HL-60 (cell line): ENCODE data around the gene ADCY5.
A peak's percentile ranks its signal among the peaks of the same experiment; 100 is the strongest.

Source experiments
- DNase-seq, 2 experiments: peaks; one replicate each; pipeline ENCODE4 v3.0.0-alpha.2; 2010 to 2020; ENCODE audit warnings: low read depth in 1 of 2, low spot score in 1 of 2
- H3K27ac ChIP-seq: fragments of 250-450 bp; sonication (Bioruptor Pico); replicated peaks from 2 replicates; pipeline ENCODE4 v1.5.1; 2020; ENCODE audit warnings: mild to moderate bottlenecking, moderate library complexity
- H3K27me3 ChIP-seq: fragments of 250-450 bp; sonication (Bioruptor Pico); 2 replicates; pipeline ENCODE4 v1.5.1; 2021; ENCODE audit warnings: mild to moderate bottlenecking, moderate library complexity; ENCODE audit not compliant: insufficient read depth, poor library complexity, severe bottlenecking
- H3K4me3 ChIP-seq: replicated peaks from 2 replicates; pipeline ENCODE4 v1.5.1; 2011; ENCODE audit warnings: mild to moderate bottlenecking, control low read depth, low read length; ENCODE audit not compliant: insufficient read depth
- CTCF ChIP-seq: IDR thresholded peaks from one replicate; pipeline ENCODE4 v1.5.1; 2011; ENCODE audit warnings: low read length, control low read depth, inconsistent platforms; ENCODE audit not compliant: insufficient read depth
- GABPA ChIP-seq: IDR thresholded peaks from 2 replicates; pipeline ENCODE4 v1.6.1; 2012; ENCODE audit warnings: low read depth
- POLR2AphosphoS5 ChIP-seq: IDR thresholded peaks from 2 replicates; pipeline ENCODE4 v1.6.1; 2012; ENCODE audit warnings: low read depth
- REST ChIP-seq: IDR thresholded peaks from 2 replicates; pipeline ENCODE4 v1.6.1; 2012; ENCODE audit warnings: low read depth; ENCODE audit not compliant: insufficient replicate concordance
- SPI1 ChIP-seq: IDR thresholded peaks from 2 replicates; pipeline ENCODE4 v1.6.1; 2012; ENCODE audit warnings: low read depth, mild to moderate bottlenecking, borderline replicate concordance

Gene ADCY5

GRCh38 chr3:123328851-123329635 lies 119.8 kb downstream of the ADCY5 start:
- Histone ChIP-seq H3K4me3 (no peak overlapping the region), H3K27me3 (no peaks in the 10 kb centered on the region), H3K27ac (no peak overlapping the region)
- DNase-seq, result peak; percentile 15 to 60
- no peak for TF ChIP-seq POLR2AphosphoS5
- no peak for TF ChIP-seq REST
- TF ChIP-seq GABPA, result no peak
- no peak for TF ChIP-seq SPI1
- peak; percentile 71 for TF ChIP-seq CTCF

- TF ChIP-seq SPI1 (no peak), REST (no peak), CTCF (no peak), GABPA (no peak), POLR2AphosphoS5 (no peak)
- no peak for DNase-seq
- no peak overlapping the region for H3K27ac ChIP-seq
- H3K4me3 ChIP-seq, result no peak overlapping the region
- H3K27me3 ChIP-seq, result no peaks in the 10 kb centered on the region
These were observed 120.7 kb downstream of the ADCY5 start for GRCh38 chr3:123327956-123328850.

- Histone ChIP-seq H3K4me3 (no peak overlapping the region), H3K27ac (no peak overlapping the region), H3K27me3 (no peaks in the 10 kb centered on the region)
- no peak for TF ChIP-seq REST
- TF ChIP-seq GABPA, result no peak
- no peak for TF ChIP-seq POLR2AphosphoS5
- DNase-seq, result no peak
These were observed 121.4 kb downstream of the ADCY5 start for GRCh38 chr3:123327480-123327879.
